HG03342 (cell line): ENCODE measurements around the gene TANC1.
"Not testable (repeated sequence)": the region's sequence is repeated elsewhere in the genome, so short reads cannot be mapped to it uniquely, and the experiment has no call there.

Experiments
- ATAC-seq: cut with Tn5 transposase; IDR thresholded peaks from one replicate; pipeline ENCODE4 v1.9.1; 2021; ENCODE audit warnings: mild to moderate bottlenecking, moderate library complexity; ENCODE audit not compliant: unreplicated experiment

Gene TANC1

GRCh38 chr2:159022019-159022418, 53.6 kb downstream of the TANC1 start:
- ATAC-seq: no peak

GRCh38 chr2:159026170-159026569, 57.7 kb downstream of the TANC1 start:
- ATAC-seq: no peak

- ATAC-seq: no peak
Observed at GRCh38 chr2:159028776-159029175, 60.3 kb downstream of the TANC1 start.

GRCh38 chr2:159029936-159030335, 61.5 kb downstream of the TANC1 start:
- ATAC-seq: no peak

GRCh38 chr2:159030674-159031380, 62.4 kb downstream of the TANC1 start:
- ATAC-seq: no peak

- no peak for ATAC-seq
Observed at GRCh38 chr2:159032146-159032545, 63.7 kb downstream of the TANC1 start.

GRCh38 chr2:159032580-159032979, 64.1 kb downstream of the TANC1 start:
- no peak for ATAC-seq

- ATAC-seq: no peak
Observed at GRCh38 chr2:159034713-159035112, 66.3 kb downstream of the TANC1 start.

GRCh38 chr2:159035790-159036411, 67.5 kb downstream of the TANC1 start:
- ATAC-seq: no peak

- not testable (repeated sequence) for ATAC-seq
Observed at GRCh38 chr2:159036461-159036860, 68.0 kb downstream of the TANC1 start.

GRCh38 chr2:159041328-159041727, 72.9 kb downstream of the TANC1 start:
- not testable (repeated sequence) for ATAC-seq

- no peak for ATAC-seq
Observed at GRCh38 chr2:159042115-159042850, 73.8 kb downstream of the TANC1 start.

GRCh38 chr2:159043710-159044109, 75.3 kb downstream of the TANC1 start:
- no peak for ATAC-seq

- ATAC-seq: no peak
Observed at GRCh38 chr2:159044804-159045286, 76.4 kb downstream of the TANC1 start.

GRCh38 chr2:159045545-159046454, 77.4 kb downstream of the TANC1 start:
- no peak for ATAC-seq

GRCh38 chr2:159046966-159047365, 78.5 kb downstream of the TANC1 start:
- no peak for ATAC-seq

- ATAC-seq: no peak
Observed at GRCh38 chr2:159050426-159050825, 82.0 kb downstream of the TANC1 start.

GRCh38 chr2:159051133-159051532, 82.7 kb downstream of the TANC1 start:
- ATAC-seq: no peak

- ATAC-seq: no peak
Observed at GRCh38 chr2:159051661-159052060, 83.2 kb downstream of the TANC1 start.

- no peak for ATAC-seq
Observed at GRCh38 chr2:159052157-159052601, 83.7 kb downstream of the TANC1 start.
